Neuronal stem cell (in vitro differentiated cells): ENCODE results near the gene FERMT2.

ENCODE experiments used
- DNase-seq: peaks from one replicate; pipeline ENCODE4 v3.0.0-alpha.2; 2013; ENCODE audit warnings: low spot score
- H2AFZ ChIP-seq: one replicate; pipeline ENCODE4 v1.6.1; 2013; ENCODE audit warnings: mild to moderate bottlenecking, low read length, inconsistent platforms
- H2AK5ac ChIP-seq: 2 replicates; pipeline ENCODE4 v1.6.1; 2013; ENCODE audit warnings: low read depth, mild to moderate bottlenecking, inconsistent platforms, low read length, moderate library complexity, mixed read lengths
- H2BK120ac ChIP-seq: 2 replicates; pipeline ENCODE4 v1.6.1; 2013; ENCODE audit warnings: low read depth, mild to moderate bottlenecking, inconsistent platforms, low read length, moderate library complexity, mixed read lengths
- H2BK12ac ChIP-seq: one replicate; pipeline ENCODE4 v1.6.1; 2013; ENCODE audit warnings: low read length, inconsistent platforms
- H2BK15ac ChIP-seq: 2 replicates; pipeline ENCODE4 v1.6.1; 2013; ENCODE audit warnings: mild to moderate bottlenecking, low read length, inconsistent platforms, mixed read lengths
- H2BK5ac ChIP-seq: one replicate; pipeline ENCODE4 v1.6.1; 2013; ENCODE audit warnings: inconsistent platforms, mild to moderate bottlenecking, low read length, moderate library complexity
- H3K14ac ChIP-seq: one replicate; pipeline ENCODE4 v1.6.1; 2013; ENCODE audit warnings: low read length, inconsistent platforms
- H3K18ac ChIP-seq: 2 replicates; pipeline ENCODE4 v1.6.1; 2013; ENCODE audit warnings: low read length, inconsistent platforms
- H3K23ac ChIP-seq: 2 replicates; pipeline ENCODE4 v1.6.1; 2013; ENCODE audit warnings: low read depth, mild to moderate bottlenecking, mixed read lengths, low read length, inconsistent platforms; ENCODE audit not compliant: poor library complexity
- H3K27ac ChIP-seq: replicated peaks from 3 replicates; pipeline ENCODE4 v1.5.1; 2013; ENCODE audit warnings: low read length, inconsistent platforms
- H3K27me3 ChIP-seq, 3 experiments: 2 replicates each; pipeline ENCODE4 v1.6.1; 2013; ENCODE audit warnings: low read length in 3 of 3, mild to moderate bottlenecking in 2 of 3, inconsistent platforms in 1 of 3, low read depth in 1 of 3, mixed read lengths in 1 of 3, moderate library complexity in 1 of 3; ENCODE audit not compliant: control insufficient read depth in 3 of 3, insufficient read depth in 3 of 3
- H3K36me3 ChIP-seq, 2 donors: replicated peaks in 1 of 2; 2 replicates each; pipeline ENCODE4 v1.6.1; 2013; ENCODE audit warnings: low read length in 2 of 2; ENCODE audit not compliant: control insufficient read depth in 2 of 2, insufficient read depth in 2 of 2
- H3K4ac ChIP-seq: 2 replicates; pipeline ENCODE4 v1.6.1; 2013; ENCODE audit warnings: inconsistent platforms, mild to moderate bottlenecking, low read length, moderate library complexity
- H3K4me1 ChIP-seq, 2 donors: 1 replicate in 1 of 2; 2 replicates in 1 of 2; pipeline ENCODE4 v1.6.1; 2013; ENCODE audit warnings: low read length in 2 of 2, low read depth in 1 of 2; ENCODE audit not compliant: control insufficient read depth in 2 of 2, insufficient read depth in 1 of 2
- H3K4me2 ChIP-seq: one replicate; pipeline ENCODE4 v1.6.1; 2013; ENCODE audit warnings: mild to moderate bottlenecking, low read length, inconsistent platforms; ENCODE audit not compliant: insufficient read depth, poor library complexity, severe bottlenecking
- H3K4me3 ChIP-seq, 2 donors: 2 replicates each; pipeline ENCODE4 v1.5.1; 2013; ENCODE audit warnings: low read length in 2 of 2, mild to moderate bottlenecking in 2 of 2, inconsistent platforms in 1 of 2, moderate library complexity in 1 of 2
- H3K79me1 ChIP-seq: one replicate; pipeline ENCODE4 v1.6.1; 2013; ENCODE audit warnings: low read depth, mild to moderate bottlenecking, inconsistent platforms, low read length, moderate library complexity
- H3K9ac ChIP-seq: one replicate; pipeline ENCODE4 v1.6.1; 2013; ENCODE audit warnings: mild to moderate bottlenecking, low read depth, low read length, inconsistent platforms; ENCODE audit not compliant: poor library complexity
- H3K9me3 ChIP-seq, 2 donors: replicated peaks in 1 of 2; 2 replicates each; pipeline versions ENCODE3 to v1.6.1; 2013; ENCODE audit warnings: low read length in 2 of 2, mild to moderate bottlenecking in 2 of 2, inconsistent platforms in 1 of 2, low read depth in 1 of 2, mixed read lengths in 1 of 2, moderate library complexity in 1 of 2; ENCODE audit not compliant: control insufficient read depth in 2 of 2, insufficient read depth in 1 of 2
- H4K8ac ChIP-seq: one replicate; pipeline ENCODE4 v1.6.1; 2013; ENCODE audit warnings: low read depth, mild to moderate bottlenecking, inconsistent platforms, low read length, moderate library complexity
- H4K91ac ChIP-seq: one replicate; pipeline ENCODE4 v1.6.1; 2013; ENCODE audit warnings: low read length, low read depth, mild to moderate bottlenecking, inconsistent platforms; ENCODE audit not compliant: poor library complexity
- WGBS, 2 donors: extraction: QIAGEN DNeasy Blood & Tissue Kit; methylation state at CpG; one replicate each; pipeline ENCODE4 v1.1.7; 2013; ENCODE audit warnings: missing lambda C conversion rate in 2 of 2, mixed read lengths in 1 of 2; ENCODE audit not compliant: insufficient read length in 2 of 2, insufficient replicate concordance in 1 of 2; ENCODE audit errors: extremely low coverage in 2 of 2; 5-methylcytosine and 5-hydroxymethylcytosine counted together

FERMT2 gene

GRCh38 chr14:52960627-52961026 is 9.8 kb upstream of the FERMT2 start:
- Histone ChIP-seq H3K23ac (no peak overlapping the region), H2BK5ac (no peak overlapping the region), H3K79me1 (no peaks in the 10 kb centered on the region), H3K14ac (no peak overlapping the region), H3K27ac (no peak overlapping the region), H3K4ac (no peak overlapping the region), H4K91ac (no peak overlapping the region), H4K8ac (no peak overlapping the region), H3K9me3 (no peaks in the 10 kb centered on the region), H3K4me1 (peaks cover 0 to 2% of the 10 kb centered on the region in 2 donors), H2BK12ac (no peak overlapping the region), H3K4me2 (no peak overlapping the region), H3K4me3 (no peak overlapping the region), H2AK5ac (no peak overlapping the region), H2BK120ac (no peak overlapping the region), H3K9ac (no peak overlapping the region), H3K18ac (no peak overlapping the region), H2BK15ac (no peak overlapping the region), H3K36me3 (no peaks in the 10 kb centered on the region), H3K27me3 (peaks cover 0 to 9% (median 0%) of the 10 kb centered on the region in 3 experiments), H2AFZ (peak overlapping the region; percentile 77)
- no CpG with 5 or more reads among the region's 3 CpGs for WGBS, 2 donors
- no peak for DNase-seq

GRCh38 chr14:52954346-52955214 is 3.7 kb upstream of the FERMT2 start:
- Histone ChIP-seq H3K4ac (no peak overlapping the region), H3K27me3 (no peaks in the 10 kb centered on the region), H4K91ac (no peak overlapping the region), H2BK12ac (no peak overlapping the region), H2AK5ac (no peak overlapping the region), H2BK5ac (no peak overlapping the region), H2BK120ac (no peak overlapping the region), H3K4me1 (peaks cover 7 to 11% of the 10 kb centered on the region in 2 donors), H3K14ac (no peak overlapping the region), H3K18ac (no peak overlapping the region), H3K36me3 (no peaks in the 10 kb centered on the region), H3K4me2 (no peak overlapping the region), H4K8ac (no peak overlapping the region), H3K27ac (no peak overlapping the region), H2BK15ac (no peak overlapping the region), H3K4me3 (no peak overlapping the region), H3K9ac (no peak overlapping the region), H3K79me1 (peaks cover 3% of the 10 kb centered on the region), H3K9me3 (no peaks in the 10 kb centered on the region), H3K23ac (no peak overlapping the region), H2AFZ (peak overlapping the region; percentile 65)
- no peak for DNase-seq
- WGBS, 2 donors: 100% methylated on average over 1 of the region's 6 CpGs; no CpG with 5 or more reads in 1 of the 2 donors

GRCh38 chr14:52951681-52952554 is 1.1 kb upstream of the FERMT2 start:
- H3K14ac ChIP-seq: no peak overlapping the region
- H2BK12ac ChIP-seq: no peak overlapping the region
- peaks cover 7 to 17% of the 10 kb centered on the region in 2 donors for H3K4me1 ChIP-seq
- H2AK5ac ChIP-seq: no peak overlapping the region
- H3K36me3 ChIP-seq: peaks cover 0 to 14% of the 10 kb centered on the region in 2 donors
- H2BK120ac ChIP-seq: no peak overlapping the region
- H2AFZ ChIP-seq: peak overlapping the region; percentile 97
- peak overlapping the region; percentile 100 for H3K18ac ChIP-seq
- no peaks in the 10 kb centered on the region for H3K9me3 ChIP-seq
- H3K4me2 ChIP-seq: peak overlapping the region; percentile 57
- no peak overlapping the region for H2BK15ac ChIP-seq
- no peak overlapping the region for H3K4ac ChIP-seq
- H4K91ac ChIP-seq: no peak overlapping the region
- no peaks in the 10 kb centered on the region for H3K27me3 ChIP-seq
- WGBS, 2 donors: no CpG with 5 or more reads among the region's 15 CpGs
- H3K23ac ChIP-seq: peak overlapping the region; percentile 90
- H3K79me1 ChIP-seq: peaks cover 3% of the 10 kb centered on the region
- H2BK5ac ChIP-seq: peak overlapping the region; percentile 98
- peak overlapping the region; percentile 99 for H3K27ac ChIP-seq
- no peak overlapping the region for H4K8ac ChIP-seq
- peak overlapping the region; percentile 77 to 85 for H3K4me3 ChIP-seq
- DNase-seq: no peak
- H3K9ac ChIP-seq: peak overlapping the region; percentile 86
